ENCODE results near the gene G6PC1. TPM values are rescaled to one million over a fixed set of nuclear protein-coding genes. Genes with fewer than 3 reads are reported as not detected.

Gene G6PC1
- total and polyA plus RNA-seq, 2 of the 13 experiments (the other 11 are each of a cell fraction or from before 2014, with no cell fraction given): 1.7 to 37.9 TPM

DNA sequence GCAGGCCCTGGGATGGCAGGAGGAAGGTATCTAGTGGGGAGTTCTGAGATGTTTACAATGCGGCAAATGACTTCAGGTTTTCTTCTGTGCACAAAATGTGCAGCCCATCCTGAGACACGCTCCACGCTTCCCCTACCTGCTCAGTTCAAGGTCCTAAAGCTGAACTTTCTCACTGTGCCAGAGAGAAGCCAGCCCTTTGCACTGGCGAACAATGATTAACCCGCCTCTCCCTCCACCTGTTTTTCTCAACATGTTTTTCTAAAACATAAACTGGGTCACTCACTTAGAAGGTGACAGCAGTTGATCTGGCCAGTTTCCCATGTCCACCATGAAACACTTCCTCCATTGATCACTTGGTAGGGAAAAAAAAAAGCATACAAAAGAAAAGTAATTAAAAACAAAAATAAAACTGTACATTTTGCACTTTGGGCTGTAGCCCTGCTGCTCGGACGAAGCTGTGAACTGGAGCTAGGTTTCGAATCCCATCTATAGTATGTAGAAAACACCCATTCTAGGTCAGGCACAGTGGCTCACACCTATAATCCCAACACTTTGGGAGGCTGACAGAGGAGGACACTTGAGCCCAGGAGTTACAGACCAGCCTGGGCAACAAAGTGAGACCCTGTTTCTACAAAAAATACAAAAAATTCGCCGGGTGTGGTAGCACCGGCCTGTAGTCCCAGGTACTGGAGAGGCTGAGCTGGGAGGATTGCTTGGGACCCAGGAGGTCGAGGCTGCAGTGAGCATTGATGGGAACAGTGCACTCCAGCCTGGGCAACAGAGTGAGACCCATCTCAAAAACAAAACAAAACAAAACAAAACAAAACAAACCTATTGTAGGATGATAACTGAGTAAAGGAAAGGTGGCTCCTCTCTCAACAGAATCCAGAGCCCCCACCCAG lies 6.1 kb upstream of the G6PC1 start (continued):
- TF ChIP-seq, protein P1, sequence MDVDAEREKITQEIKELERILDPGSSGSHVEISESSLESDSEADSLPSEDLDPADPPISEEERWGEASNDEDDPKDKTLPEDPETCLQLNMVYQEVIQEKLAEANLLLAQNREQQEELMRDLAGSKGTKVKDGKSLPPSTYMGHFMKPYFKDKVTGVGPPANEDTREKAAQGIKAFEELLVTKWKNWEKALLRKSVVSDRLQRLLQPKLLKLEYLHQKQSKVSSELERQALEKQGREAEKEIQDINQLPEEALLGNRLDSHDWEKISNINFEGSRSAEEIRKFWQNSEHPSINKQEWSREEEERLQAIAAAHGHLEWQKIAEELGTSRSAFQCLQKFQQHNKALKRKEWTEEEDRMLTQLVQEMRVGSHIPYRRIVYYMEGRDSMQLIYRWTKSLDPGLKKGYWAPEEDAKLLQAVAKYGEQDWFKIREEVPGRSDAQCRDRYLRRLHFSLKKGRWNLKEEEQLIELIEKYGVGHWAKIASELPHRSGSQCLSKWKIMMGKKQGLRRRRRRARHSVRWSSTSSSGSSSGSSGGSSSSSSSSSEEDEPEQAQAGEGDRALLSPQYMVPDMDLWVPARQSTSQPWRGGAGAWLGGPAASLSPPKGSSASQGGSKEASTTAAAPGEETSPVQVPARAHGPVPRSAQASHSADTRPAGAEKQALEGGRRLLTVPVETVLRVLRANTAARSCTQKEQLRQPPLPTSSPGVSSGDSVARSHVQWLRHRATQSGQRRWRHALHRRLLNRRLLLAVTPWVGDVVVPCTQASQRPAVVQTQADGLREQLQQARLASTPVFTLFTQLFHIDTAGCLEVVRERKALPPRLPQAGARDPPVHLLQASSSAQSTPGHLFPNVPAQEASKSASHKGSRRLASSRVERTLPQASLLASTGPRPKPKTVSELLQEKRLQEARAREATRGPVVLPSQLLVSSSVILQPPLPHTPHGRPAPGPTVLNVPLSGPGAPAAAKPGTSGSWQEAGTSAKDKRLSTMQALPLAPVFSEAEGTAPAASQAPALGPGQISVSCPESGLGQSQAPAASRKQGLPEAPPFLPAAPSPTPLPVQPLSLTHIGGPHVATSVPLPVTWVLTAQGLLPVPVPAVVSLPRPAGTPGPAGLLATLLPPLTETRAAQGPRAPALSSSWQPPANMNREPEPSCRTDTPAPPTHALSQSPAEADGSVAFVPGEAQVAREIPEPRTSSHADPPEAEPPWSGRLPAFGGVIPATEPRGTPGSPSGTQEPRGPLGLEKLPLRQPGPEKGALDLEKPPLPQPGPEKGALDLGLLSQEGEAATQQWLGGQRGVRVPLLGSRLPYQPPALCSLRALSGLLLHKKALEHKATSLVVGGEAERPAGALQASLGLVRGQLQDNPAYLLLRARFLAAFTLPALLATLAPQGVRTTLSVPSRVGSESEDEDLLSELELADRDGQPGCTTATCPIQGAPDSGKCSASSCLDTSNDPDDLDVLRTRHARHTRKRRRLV (CRISPR knock-in tag; IDR thresholded peaks at IDR 0.05): peak; percentile 84; the same call in 1 of the 2 replicates
- TF ChIP-seq, protein P2, sequence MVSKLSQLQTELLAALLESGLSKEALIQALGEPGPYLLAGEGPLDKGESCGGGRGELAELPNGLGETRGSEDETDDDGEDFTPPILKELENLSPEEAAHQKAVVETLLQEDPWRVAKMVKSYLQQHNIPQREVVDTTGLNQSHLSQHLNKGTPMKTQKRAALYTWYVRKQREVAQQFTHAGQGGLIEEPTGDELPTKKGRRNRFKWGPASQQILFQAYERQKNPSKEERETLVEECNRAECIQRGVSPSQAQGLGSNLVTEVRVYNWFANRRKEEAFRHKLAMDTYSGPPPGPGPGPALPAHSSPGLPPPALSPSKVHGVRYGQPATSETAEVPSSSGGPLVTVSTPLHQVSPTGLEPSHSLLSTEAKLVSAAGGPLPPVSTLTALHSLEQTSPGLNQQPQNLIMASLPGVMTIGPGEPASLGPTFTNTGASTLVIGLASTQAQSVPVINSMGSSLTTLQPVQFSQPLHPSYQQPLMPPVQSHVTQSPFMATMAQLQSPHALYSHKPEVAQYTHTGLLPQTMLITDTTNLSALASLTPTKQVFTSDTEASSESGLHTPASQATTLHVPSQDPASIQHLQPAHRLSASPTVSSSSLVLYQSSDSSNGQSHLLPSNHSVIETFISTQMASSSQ (IDR thresholded peaks at IDR 0.05; ENCODE audit: low read depth): peak; percentile 96
- TF ChIP-seq, protein P2 (CRISPR knock-in tag; IDR thresholded peaks at IDR 0.05; ENCODE audit: borderline replicate concordance): peak; percentile 99
- TF ChIP-seq, protein P3, sequence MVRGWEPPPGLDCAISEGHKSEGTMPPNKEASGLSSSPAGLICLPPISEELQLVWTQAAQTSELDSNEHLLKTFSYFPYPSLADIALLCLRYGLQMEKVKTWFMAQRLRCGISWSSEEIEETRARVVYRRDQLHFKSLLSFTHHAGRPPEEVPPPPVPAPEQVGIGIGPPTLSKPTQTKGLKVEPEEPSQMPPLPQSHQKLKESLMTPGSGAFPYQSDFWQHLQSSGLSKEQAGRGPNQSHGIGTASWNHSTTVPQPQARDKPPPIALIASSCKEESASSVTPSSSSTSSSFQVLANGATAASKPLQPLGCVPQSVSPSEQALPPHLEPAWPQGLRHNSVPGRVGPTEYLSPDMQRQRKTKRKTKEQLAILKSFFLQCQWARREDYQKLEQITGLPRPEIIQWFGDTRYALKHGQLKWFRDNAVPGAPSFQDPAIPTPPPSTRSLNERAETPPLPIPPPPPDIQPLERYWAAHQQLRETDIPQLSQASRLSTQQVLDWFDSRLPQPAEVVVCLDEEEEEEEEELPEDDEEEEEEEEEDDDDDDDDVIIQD (CRISPR knock-in tag; IDR thresholded peaks at IDR 0.05; ENCODE audit: low read depth): peak; percentile 67; the same call in 1 of the 2 replicates
- TF ChIP-seq, protein P4, sequence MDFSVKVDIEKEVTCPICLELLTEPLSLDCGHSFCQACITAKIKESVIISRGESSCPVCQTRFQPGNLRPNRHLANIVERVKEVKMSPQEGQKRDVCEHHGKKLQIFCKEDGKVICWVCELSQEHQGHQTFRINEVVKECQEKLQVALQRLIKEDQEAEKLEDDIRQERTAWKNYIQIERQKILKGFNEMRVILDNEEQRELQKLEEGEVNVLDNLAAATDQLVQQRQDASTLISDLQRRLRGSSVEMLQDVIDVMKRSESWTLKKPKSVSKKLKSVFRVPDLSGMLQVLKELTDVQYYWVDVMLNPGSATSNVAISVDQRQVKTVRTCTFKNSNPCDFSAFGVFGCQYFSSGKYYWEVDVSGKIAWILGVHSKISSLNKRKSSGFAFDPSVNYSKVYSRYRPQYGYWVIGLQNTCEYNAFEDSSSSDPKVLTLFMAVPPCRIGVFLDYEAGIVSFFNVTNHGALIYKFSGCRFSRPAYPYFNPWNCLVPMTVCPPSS (IDR thresholded peaks at IDR 0.05): no peak
- TF ChIP-seq ZFP82 (CRISPR knock-in tag; IDR thresholded peaks at IDR 0.05; ENCODE audit: borderline replicate concordance): no peak
- no peak for TF ChIP-seq FOXA1 (IDR thresholded peaks at IDR 0.05)
- TF ChIP-seq FOXA1 (CRISPR knock-in tag; IDR thresholded peaks at IDR 0.05): peak; percentile 59; the same call in 1 of the 2 replicates
- TF ChIP-seq, protein P5, sequence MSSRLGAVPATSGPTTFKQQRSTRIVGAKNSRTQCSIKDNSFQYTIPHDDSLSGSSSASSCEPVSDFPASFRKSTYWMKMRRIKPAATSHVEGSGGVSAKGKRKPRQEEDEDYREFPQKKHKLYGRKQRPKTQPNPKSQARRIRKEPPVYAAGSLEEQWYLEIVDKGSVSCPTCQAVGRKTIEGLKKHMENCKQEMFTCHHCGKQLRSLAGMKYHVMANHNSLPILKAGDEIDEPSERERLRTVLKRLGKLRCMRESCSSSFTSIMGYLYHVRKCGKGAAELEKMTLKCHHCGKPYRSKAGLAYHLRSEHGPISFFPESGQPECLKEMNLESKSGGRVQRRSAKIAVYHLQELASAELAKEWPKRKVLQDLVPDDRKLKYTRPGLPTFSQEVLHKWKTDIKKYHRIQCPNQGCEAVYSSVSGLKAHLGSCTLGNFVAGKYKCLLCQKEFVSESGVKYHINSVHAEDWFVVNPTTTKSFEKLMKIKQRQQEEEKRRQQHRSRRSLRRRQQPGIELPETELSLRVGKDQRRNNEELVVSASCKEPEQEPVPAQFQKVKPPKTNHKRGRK (CRISPR knock-in tag; IDR thresholded peaks at IDR 0.05): 0 out of 2 replicates have a peak, but pooled peaks have one; percentile 26
- TF ChIP-seq, protein P6, sequence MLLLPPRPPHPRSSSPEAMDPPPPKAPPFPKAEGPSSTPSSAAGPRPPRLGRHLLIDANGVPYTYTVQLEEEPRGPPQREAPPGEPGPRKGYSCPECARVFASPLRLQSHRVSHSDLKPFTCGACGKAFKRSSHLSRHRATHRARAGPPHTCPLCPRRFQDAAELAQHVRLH (CRISPR knock-in tag; IDR thresholded peaks at IDR 0.05; ENCODE audit: borderline replicate concordance, low read depth): peak; percentile 89; the same call in 1 of the 2 replicates
- no peak for TF ChIP-seq MAZ (IDR thresholded peaks at IDR 0.05; ENCODE audit: borderline replicate concordance, low read depth, low read length)
- TF ChIP-seq MAZ (CRISPR knock-in tag; IDR thresholded peaks at IDR 0.05; ENCODE audit: low read depth): no peak
- no peak for TF ChIP-seq SIN3B (IDR thresholded peaks at IDR 0.05; ENCODE audit: low read length)

Data from HepG2 (cell line).